GM19463 (cell line): ENCODE data around the gene IPO13.
A peak's percentile ranks its signal among the peaks of the same experiment; 100 is the strongest.

Source experiments
- ATAC-seq: cut with Tn5 transposase; IDR thresholded peaks from one replicate; pipeline ENCODE4 v1.9.1; 2021; ENCODE audit warnings: mild to moderate bottlenecking, moderate library complexity; ENCODE audit not compliant: unreplicated experiment

IPO13 gene

GRCh38 chr1:43951021-43951985, 4.6 kb downstream of the IPO13 start:
- ATAC-seq: no peak

GRCh38 chr1:43952731-43953346, 6.1 kb downstream of the IPO13 start:
- no peak for ATAC-seq

DNA sequence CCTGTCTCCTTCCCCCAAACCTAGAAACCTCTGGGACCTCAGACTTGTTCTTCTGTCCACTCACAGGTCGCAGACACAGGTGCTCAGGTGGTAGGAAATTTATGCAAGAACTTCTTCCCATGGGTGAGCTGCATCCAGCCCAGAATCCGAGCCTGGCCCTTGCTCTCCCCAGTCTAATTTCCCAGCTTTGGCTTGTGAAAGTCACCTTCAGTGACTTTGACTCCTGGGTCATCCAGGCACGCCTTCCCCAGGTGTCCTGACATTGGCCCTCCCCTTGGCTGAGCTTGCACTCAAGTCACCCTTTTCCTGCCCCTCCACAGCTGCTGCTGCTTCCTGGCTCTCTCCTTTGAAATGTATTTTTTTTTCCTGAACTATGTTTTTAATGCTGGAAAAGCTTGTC, 6.6 kb downstream of the IPO13 start:
- no peak for ATAC-seq

- ATAC-seq: no peak
These were observed 7.3 kb downstream of the IPO13 start for GRCh38 chr1:43954036-43954435.

DNA sequence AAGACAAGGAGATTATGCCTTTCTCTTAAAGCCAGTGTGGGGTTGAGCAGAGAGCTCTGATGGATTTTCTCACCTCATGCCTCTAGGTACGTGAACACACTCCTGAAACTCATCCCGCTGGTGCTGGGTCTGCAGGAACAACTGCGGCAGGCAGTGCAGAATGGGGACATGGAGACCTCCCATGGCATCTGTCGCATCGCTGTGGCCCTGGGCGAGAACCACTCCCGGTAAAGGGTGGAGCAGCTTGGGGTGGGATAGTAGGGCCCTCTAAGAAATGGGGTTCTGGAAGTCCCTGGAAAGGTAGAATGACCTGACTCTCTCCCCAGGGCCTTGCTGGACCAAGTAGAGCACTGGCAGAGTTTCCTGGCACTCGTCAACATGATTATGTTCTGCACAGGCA, 9.5 kb downstream of the IPO13 start:
- ATAC-seq: no peak

GRCh38 chr1:43957407-43958040, 10.8 kb downstream of the IPO13 start:
- ATAC-seq: no peak

DNA sequence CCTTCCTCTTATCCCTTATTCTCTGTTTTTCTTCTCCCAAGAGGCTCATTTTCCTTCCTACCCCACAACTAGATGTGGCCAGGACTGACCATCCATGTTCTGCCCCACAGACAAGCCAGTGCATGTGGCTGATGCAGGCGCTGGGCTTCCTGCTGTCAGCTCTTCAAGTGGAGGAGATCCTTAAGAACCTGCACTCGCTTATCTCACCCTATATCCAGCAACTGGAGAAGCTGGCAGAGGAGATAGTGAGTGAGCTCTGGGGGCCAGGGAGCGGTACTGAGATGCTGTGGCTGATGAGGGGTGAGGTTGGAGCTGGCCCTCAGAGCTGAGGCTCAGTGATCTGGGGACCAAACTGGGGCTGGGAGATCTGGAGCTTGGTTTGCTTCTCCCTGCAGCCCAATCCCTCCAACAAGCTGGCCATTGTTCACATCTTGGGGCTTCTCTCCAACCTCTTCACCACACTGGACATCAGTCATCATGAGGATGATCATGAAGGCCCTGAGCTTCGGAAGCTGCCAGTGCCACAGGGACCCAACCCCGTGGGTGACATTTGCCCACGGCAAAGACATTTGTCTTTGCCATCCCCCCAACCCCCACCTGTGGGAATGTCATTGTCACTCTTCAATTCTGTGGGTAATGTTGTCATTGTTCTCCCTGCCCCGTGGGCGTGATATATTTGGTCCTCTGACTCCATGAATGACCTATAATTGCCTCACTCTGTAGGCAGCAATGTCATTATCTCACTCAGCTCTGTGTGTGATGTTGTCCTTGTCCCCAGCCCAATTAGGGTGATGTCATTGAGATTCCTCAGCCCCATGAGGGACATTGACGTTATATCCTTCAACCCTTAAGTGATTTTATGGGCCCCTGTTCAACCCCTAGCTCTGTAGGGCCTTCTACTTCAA, 11.9 kb downstream of the IPO13 start:
- ATAC-seq: no peak

DNA sequence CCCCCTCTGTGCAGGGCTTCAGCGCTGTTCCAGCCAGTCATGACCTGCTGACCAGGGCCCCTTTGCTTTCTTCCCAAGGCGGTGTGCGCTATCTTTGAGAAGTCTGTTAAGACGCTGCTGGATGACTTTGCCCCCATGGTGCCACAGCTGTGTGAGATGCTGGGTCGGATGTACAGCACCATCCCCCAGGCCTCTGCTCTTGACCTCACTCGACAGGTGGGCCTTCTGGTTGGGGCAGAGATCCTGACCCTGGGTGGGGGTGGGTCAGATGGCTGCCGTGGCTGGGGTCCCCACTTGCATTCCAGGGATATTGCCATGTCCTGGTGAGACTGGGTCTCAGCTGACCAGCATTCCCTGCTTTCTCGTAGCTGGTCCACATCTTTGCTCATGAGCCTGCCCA, 14.0 kb downstream of the IPO13 start:
- ATAC-seq: no peak

GRCh38 chr1:43961692-43962091, 14.9 kb downstream of the IPO13 start:
- no peak for ATAC-seq

DNA sequence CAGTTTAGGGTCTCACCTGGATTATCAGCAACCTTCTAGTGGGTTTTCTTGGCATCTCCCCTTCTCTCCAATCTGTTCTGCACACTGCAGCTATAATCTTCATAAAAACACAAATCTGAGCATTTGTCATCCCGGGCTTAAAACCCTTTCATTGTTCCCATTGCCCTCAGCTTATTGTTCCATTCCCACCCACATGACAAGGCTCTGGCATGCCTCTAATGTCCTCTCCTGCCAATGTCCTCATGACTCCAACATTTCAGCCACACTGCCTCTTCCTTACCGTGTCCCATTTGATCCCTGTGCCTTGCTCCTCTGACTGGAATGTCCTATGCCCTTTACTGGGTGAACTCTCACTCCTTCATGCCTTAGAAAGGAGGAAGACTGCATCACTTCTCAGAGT, 15.6 kb downstream of the IPO13 start:
- no peak for ATAC-seq

DNA sequence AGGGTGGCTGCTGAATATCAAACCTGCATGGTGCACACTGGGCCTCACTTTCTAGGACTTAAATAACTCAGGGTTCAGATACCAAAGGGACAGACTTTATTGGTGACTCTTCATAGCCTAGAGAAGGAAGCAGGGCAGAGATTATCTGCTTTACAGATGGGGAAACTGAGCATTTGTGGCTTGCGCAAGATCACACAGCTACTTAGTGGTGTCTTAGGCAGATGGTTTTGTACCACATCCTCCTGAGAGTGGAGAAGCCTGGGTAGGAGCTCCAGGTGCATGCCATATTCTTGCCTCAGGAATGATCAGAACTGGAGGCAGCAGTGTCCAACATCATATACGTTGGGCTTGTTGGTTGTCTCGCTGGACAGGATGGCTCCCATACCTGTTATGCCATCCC, 16.3 kb downstream of the IPO13 start:
- no peak for ATAC-seq

GRCh38 chr1:43963890-43964289, 17.1 kb downstream of the IPO13 start:
- ATAC-seq: no peak

DNA sequence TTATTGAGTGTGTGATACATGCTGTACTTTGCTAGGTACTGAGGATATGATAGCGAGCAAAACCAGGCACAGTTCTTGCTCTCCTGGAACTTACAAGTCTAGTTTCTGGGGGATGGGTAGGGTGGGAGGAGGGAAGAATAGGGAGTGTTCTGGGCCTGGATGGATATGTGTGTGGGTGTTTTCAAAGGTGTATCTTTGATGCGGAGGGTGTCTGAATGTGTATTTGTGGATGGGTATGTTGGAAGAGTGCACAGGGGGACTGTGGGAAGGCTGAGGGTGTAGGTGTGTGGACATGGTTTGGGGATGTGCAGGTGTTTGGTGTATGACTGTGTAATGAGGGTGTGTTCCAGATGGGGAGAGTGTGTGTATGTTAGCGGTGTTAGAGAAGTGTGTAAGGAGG, 18.6 kb downstream of the IPO13 start:
- no peak for ATAC-seq

- ATAC-seq: no peak
These were observed 21.7 kb downstream of the IPO13 start for GRCh38 chr1:43968348-43968948.

GRCh38 chr1:43969416-43969745, 22.6 kb downstream of the IPO13 start:
- no peak for ATAC-seq

DNA sequence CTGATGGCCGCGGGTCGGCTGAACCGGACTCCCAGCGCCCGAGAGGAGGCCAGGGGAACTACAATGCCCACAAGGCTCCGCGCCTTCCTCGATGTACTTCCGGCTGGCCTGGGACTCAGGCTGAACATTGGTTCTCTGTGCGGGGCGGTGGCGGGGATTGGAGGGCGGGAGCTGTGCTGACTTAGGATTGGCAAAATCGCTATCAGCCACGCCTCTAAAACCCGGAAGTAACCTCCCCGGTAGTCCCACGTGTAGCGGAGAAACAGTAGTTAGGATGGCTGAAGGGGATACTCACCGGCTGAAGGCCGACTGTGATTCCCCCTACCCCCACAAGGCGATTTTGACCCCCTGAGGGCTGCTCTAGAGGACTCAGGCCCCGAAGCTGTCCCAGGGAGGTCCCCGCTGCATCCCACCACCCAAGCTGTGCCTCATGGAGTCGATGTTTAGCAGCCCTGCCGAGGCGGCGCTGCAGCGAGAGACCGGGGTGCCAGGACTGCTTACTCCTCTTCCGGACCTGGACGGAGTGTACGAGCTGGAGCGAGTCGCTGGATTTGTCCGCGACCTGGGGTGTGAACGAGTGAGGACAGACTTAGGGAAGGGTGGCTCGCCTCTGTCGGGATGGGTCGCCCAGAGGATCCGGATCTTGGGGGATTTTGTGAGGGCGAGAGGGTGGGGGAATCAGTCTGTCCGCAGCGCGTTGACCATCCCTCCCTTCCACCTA, 23.2 kb downstream of the IPO13 start, which contains the start of gene DPH2:
Gene DPH2 (plus strand): TSS at position 265 of the 721 bp plus-strand sequence. CDS start 166 bp downstream, at position 431.
- peak; percentile 91 for ATAC-seq

DNA sequence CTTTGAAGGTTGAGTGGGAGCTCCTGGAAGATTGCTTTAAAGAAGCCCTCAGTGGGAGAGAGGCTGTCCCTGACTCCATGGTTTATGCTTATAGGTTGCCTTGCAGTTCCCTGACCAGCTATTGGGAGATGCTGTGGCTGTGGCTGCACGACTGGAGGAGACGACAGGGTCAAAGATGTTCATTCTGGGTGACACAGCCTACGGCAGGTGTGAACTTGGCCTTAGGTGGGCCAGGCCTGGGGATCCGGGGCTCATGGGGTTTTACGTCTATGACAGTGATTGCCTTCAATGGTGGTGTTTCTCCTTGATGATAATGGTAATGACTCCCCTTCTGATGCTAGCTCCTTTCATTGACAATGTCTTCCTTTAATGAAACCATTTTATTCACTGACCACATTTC, 23.8 kb downstream of the IPO13 start:
- ATAC-seq: no peak

DNA sequence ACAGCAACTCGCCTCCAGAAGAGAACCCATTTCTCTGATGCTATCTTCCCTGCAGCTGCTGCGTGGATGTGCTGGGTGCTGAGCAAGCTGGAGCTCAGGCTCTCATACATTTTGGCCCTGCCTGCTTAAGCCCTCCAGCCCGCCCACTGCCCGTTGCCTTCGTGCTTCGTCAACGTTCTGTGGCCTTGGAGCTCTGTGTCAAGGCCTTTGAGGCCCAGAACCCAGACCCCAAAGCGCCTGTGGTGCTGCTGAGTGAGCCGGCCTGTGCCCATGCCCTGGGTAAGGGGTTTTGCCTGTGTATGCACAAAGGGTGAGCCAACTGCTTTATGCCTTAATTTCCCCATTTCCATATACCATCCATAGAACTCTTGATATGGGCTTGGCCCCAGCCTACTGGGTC, 24.2 kb downstream of the IPO13 start:
- ATAC-seq: no peak

- ATAC-seq: no peak
These were observed 24.7 kb downstream of the IPO13 start for GRCh38 chr1:43971336-43971980.
